HL-60/S4 (cell line): ENCODE measurements around the gene INPP5B.

ENCODE experiments used
- in situ Hi-C: fragments of 300-500 bp; cut with MboI; formaldehyde crosslinking; loops from 2 replicates; pipeline ENCODE4 v1.14.3; 2022; ENCODE audit warnings: low sequenced_read_pairs

Gene INPP5B

GRCh38 chr1:37878071-37878470 lies 68.8 kb downstream of the INPP5B start:
- in situ Hi-C loops, result no loop called here

- in situ Hi-C loops, result no loop called here
Observed at GRCh38 chr1:37875833-37876232, 71.0 kb downstream of the INPP5B start.

GRCh38 chr1:37872692-37873091 lies 74.2 kb downstream of the INPP5B start:
- in situ Hi-C loops, result no loop called here

- in situ Hi-C loops, result no loop called here
Observed at GRCh38 chr1:37868466-37868865, 78.4 kb downstream of the INPP5B start.

- in situ Hi-C loops, result no loop called here
Observed at GRCh38 chr1:37867784-37868183, 79.1 kb downstream of the INPP5B start.

GRCh38 chr1:37866491-37866890 lies 80.4 kb downstream of the INPP5B start:
- in situ Hi-C loops, result no loop called here

- in situ Hi-C loops, result no loop called here
Observed at GRCh38 chr1:37865348-37866120, 81.3 kb downstream of the INPP5B start.

GRCh38 chr1:37862330-37862729 lies 84.5 kb downstream of the INPP5B start:
- in situ Hi-C loops, result no loop called here

GRCh38 chr1:37861151-37861550 lies 85.7 kb downstream of the INPP5B start:
- in situ Hi-C loops, result no loop called here

- in situ Hi-C loops, result no loop called here
Observed at GRCh38 chr1:37860346-37860666, 86.5 kb downstream of the INPP5B start.

- in situ Hi-C loops, result no loop called here
Observed at GRCh38 chr1:37859507-37860345, 87.1 kb downstream of the INPP5B start, which contains the start of gene MTF1. TSS of gene MTF1 (minus strand) at chr1:37859592. CDS start at chr1:37857658, 1,934 bp downstream.

GRCh38 chr1:37858931-37859506 lies 87.8 kb downstream of the INPP5B start:
- in situ Hi-C loops, result no loop called here

GRCh38 chr1:37854406-37854805 lies 92.4 kb downstream of the INPP5B start:
- in situ Hi-C loops, result no loop called here

GRCh38 chr1:37853157-37853556 lies 93.7 kb downstream of the INPP5B start:
- in situ Hi-C loops, result no loop called here

GRCh38 chr1:37851782-37852210 lies 95.1 kb downstream of the INPP5B start:
- in situ Hi-C loops, result no loop called here

- in situ Hi-C loops, result no loop called here
Observed at GRCh38 chr1:37851262-37851661, 95.6 kb downstream of the INPP5B start.

GRCh38 chr1:37850352-37850955 lies 96.4 kb downstream of the INPP5B start:
- in situ Hi-C loops, result no loop called here

- in situ Hi-C loops, result no loop called here
Observed at GRCh38 chr1:37849480-37849879, 97.4 kb downstream of the INPP5B start.

- in situ Hi-C loops, result no loop called here
Observed at GRCh38 chr1:37846647-37847339, 100.1 kb downstream of the INPP5B start.

- in situ Hi-C loops, result no loop called here
Observed at GRCh38 chr1:37845786-37846185, 101.1 kb downstream of the INPP5B start.
